GM12891 (cell line): ENCODE results near the gene FAM135A.
A peak's percentile ranks its signal among the peaks of the same experiment; 100 is the strongest.
"Not testable (repeated sequence)": the region's sequence is repeated elsewhere in the genome, so short reads cannot be mapped to it uniquely, and the experiment has no call there.

ENCODE experiments used
- DNase-seq: peaks from one replicate; pipeline ENCODE4 v3.0.0; 2011; ENCODE audit warnings: low spot score; ENCODE audit not compliant: insufficient read length
- FAIRE-seq: peaks from 2 replicates; lab custom pipeline; 2011; peaks lifted over from hg19 to GRCh38; lab: Jason Lieb, UNC
- PAX5 ChIP-seq: IDR thresholded peaks from 2 replicates; pipeline ENCODE4 v1.6.1; 2011; ENCODE audit warnings: low read length, moderate library complexity, mild to moderate bottlenecking; ENCODE audit not compliant: insufficient read depth, severe bottlenecking
- POLR2A ChIP-seq: IDR thresholded peaks from 2 replicates; pipeline ENCODE4 v1.6.1; 2011; ENCODE audit warnings: low read depth, low read length, control low read depth
- POLR2AphosphoS5 ChIP-seq: IDR thresholded peaks from 2 replicates; pipeline ENCODE4 v1.6.1; 2011; ENCODE audit warnings: low read depth, low read length, control low read depth
- POU2F2 ChIP-seq: IDR thresholded peaks from 2 replicates; pipeline ENCODE4 v1.6.1; 2011; ENCODE audit warnings: low read depth, mild to moderate bottlenecking, control low read depth, low read length, moderate library complexity
- SPI1 ChIP-seq: IDR thresholded peaks from 2 replicates; pipeline ENCODE4 v1.6.1; 2011; ENCODE audit warnings: low read depth, low read length, control low read depth
- TAF1 ChIP-seq: IDR thresholded peaks from 2 replicates; pipeline ENCODE4 v1.6.1; 2011; ENCODE audit warnings: low read depth, low read length, control low read depth

The FAM135A gene

GRCh38 chr6:70538376-70538775, 125.1 kb downstream of the FAM135A start:
- peak; percentile 5 for FAIRE-seq
- TF ChIP-seq SPI1, result peak; percentile 44; the same call in 1 of the 2 replicates
- no peak for TF ChIP-seq TAF1
- DNase-seq, result no peak

- DNase-seq, result no peak
- no peak for FAIRE-seq
- TF ChIP-seq TAF1, result no peak
- TF ChIP-seq POLR2A, result no peak
- no peak for TF ChIP-seq PAX5
- TF ChIP-seq SPI1, result no peak
- TF ChIP-seq POLR2AphosphoS5, result no peak
- no peak for TF ChIP-seq POU2F2
Observed at GRCh38 chr6:70547313-70547712, 134.0 kb downstream of the FAM135A start.

GRCh38 chr6:70547905-70548304, 134.6 kb downstream of the FAM135A start:
- FAIRE-seq (no peak), DNase-seq (no peak)
- TF ChIP-seq POLR2A (no peak), TAF1 (no peak), POU2F2 (no peak), POLR2AphosphoS5 (no peak), PAX5 (no peak), SPI1 (no peak)

GRCh38 chr6:70549327-70549726, 136.0 kb downstream of the FAM135A start:
- FAIRE-seq (no peak), DNase-seq (no peak)
- TF ChIP-seq PAX5 (no peak), SPI1 (no peak), TAF1 (no peak), POLR2AphosphoS5 (no peak), POU2F2 (no peak), POLR2A (no peak)

GRCh38 chr6:70551566-70551965, 138.3 kb downstream of the FAM135A start:
- FAIRE-seq (no peak), DNase-seq (no peak)
- TF ChIP-seq POU2F2 (no peak), PAX5 (no peak), POLR2A (no peak), POLR2AphosphoS5 (no peak), TAF1 (no peak), SPI1 (no peak)

- DNase-seq, FAIRE-seq: not testable (repeated sequence)
Observed at GRCh38 chr6:70552286-70552940, 139.1 kb downstream of the FAM135A start.

- TF ChIP-seq SPI1 (no peak), POLR2AphosphoS5 (no peak)
- no peak for FAIRE-seq
Observed at GRCh38 chr6:70552974-70553373, 139.7 kb downstream of the FAM135A start.

GRCh38 chr6:70557998-70558397, 144.7 kb downstream of the FAM135A start:
- TF ChIP-seq PAX5 (no peak), TAF1 (no peak), POU2F2 (no peak), SPI1 (no peak)
- DNase-seq, result no peak
- FAIRE-seq, result no peak

More at GRCh38 chr6:70552974-70553373, 139.7 kb downstream of the FAM135A start:
- no peak for DNase-seq

GRCh38 chr6:70562401-70562800, 149.1 kb downstream of the FAM135A start:
- not testable (repeated sequence) for DNase-seq, FAIRE-seq

GRCh38 chr6:70563530-70563929, 150.2 kb downstream of the FAM135A start:
- no peak for FAIRE-seq
- DNase-seq, result no peak

More at GRCh38 chr6:70563530-70563929, 150.2 kb downstream of the FAM135A start:
- TF ChIP-seq TAF1, result no peak
- TF ChIP-seq PAX5, result no peak
- TF ChIP-seq POLR2AphosphoS5, result no peak
- TF ChIP-seq SPI1, result no peak
- no peak for TF ChIP-seq POLR2A
- TF ChIP-seq POU2F2, result no peak
